Upper lobe of left lung (tissue), 6 donors: ENCODE results near the gene SRSF8. TPM values are rescaled to one million over a fixed set of nuclear protein-coding genes. Genes with fewer than 3 reads are reported as not detected.

Experiments
- ATAC-seq, 2 donors: fragments of 200-7000 bp; cut with Tn5 transposase; one replicate each; pipeline ENCODE4 v1.9.1; 2022; ENCODE audit warnings: mild to moderate bottlenecking in 2 of 2, moderate library complexity in 2 of 2; ENCODE audit not compliant: low FRiP score in 2 of 2
- DNase-seq, 2 donors: peaks; one replicate each; pipeline ENCODE4 v3.0.0-alpha.2; 2019 to 2020
- H3K27ac ChIP-seq, 4 donors: fragments of 200-600 bp; sonication (generic); one replicate each; pipeline ENCODE4 v1.5.1; 2016 to 2019
- H3K27me3 ChIP-seq, 4 donors: fragments of 200-600 bp; sonication (generic); one replicate each; pipeline ENCODE4 v1.5.1; 2017 to 2019
- H3K36me3 ChIP-seq, 4 donors: fragments of 200-600 bp; sonication (generic); one replicate each; pipeline ENCODE4 v1.5.1; 2016 to 2019
- H3K4me1 ChIP-seq, 4 donors: fragments of 200-600 bp; sonication (generic); one replicate each; pipeline ENCODE4 v1.5.1; 2018 to 2019
- H3K4me3 ChIP-seq, 4 donors: fragments of 200-600 bp; sonication (generic); one replicate each; pipeline ENCODE4 v1.5.1; 2017 to 2019; ENCODE audit warnings: mild to moderate bottlenecking in 2 of 4, moderate library complexity in 1 of 4
- H3K9me3 ChIP-seq, 4 donors: fragments of 200-600 bp; sonication (generic); one replicate each; pipeline ENCODE4 v1.5.1; 2018 to 2019
- EP300 ChIP-seq, 4 donors: sonication (generic); formaldehyde crosslinking; IDR thresholded peaks; one replicate each; pipeline ENCODE4 v1.5.1; 2017; ENCODE audit warnings: antibody characterized with exemption in 4 of 4, control low read depth in 2 of 4
- POLR2A ChIP-seq, 4 donors: fragments of 450-650 bp; IDR thresholded peaks; one replicate each; pipeline ENCODE4 v1.5.1; 2016 to 2017; ENCODE audit warnings: antibody characterized with exemption in 4 of 4, mild to moderate bottlenecking in 2 of 4
- POLR2AphosphoS5 ChIP-seq, 2 donors: sonication (generic); formaldehyde crosslinking; IDR thresholded peaks; one replicate each; pipeline ENCODE4 v1.5.1; 2017; ENCODE audit warnings: antibody characterized with exemption in 2 of 2
- WGBS, 2 donors: methylation state at CpG; one replicate each; pipeline ENCODE4 v1.1.5; 2017 to 2018; 5-methylcytosine and 5-hydroxymethylcytosine counted together
- total RNA-seq, 6 donors: library from RNA; depleted of rRNA in 4 of 6; stranded (reverse); fragments of >200 nt in 4 of 6; gene quantifications; one replicate each; pipeline versions ENCODE4 v1.1.0 to v1.2.1, GENCODE V29; 2016 to 2021
- TF ChIP-seq, protein P1 (sequence below), 6 experiments: fragments of 450-650 bp in 4 of 6; fragments of 200-600 bp in 2 of 6; sonication (generic) in 2 of 6; IDR thresholded peaks; one replicate each; pipeline ENCODE4 v1.5.1; 2016 to 2019; ENCODE audit warnings: antibody characterized with exemption in 6 of 6
- donor health status: DM: no; HTN: no; CAD: no; lungs with moderate emphysema.
- donor health status: DM: no; HTN: yes; CAD: no; lungs with severe emphysema.

SRSF8 gene
- total RNA-seq, 6 donors from 2014 or later: 16.8 to 42.9 (median 35.7) TPM

DNA sequence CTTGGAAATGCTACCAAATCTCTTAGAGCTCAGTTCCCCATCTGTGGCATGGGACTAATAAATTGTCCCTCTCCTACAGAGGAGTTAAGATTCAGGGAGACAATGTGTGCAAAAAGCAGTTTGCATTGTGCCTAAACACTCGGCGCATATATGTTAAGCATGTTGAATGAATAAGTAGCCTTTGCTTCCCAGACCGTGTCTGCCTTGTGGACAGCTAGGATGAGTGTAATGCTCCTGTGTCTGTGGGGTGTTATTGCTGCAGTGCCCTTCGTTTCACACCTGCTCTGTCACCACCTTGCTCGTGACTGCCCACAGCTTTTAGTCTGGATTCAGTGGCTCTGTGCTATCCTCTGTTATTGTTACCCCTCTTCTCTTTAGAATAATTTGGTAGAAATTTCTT lies 37.0 kb downstream of the SRSF8 start:
- Histone ChIP-seq H3K27ac (no peak overlapping the region), H3K36me3 (no peaks in the 10 kb centered on the region), H3K4me3 (no peak overlapping the region), H3K4me1 (peaks cover 6 to 12% (median 9%) of the 10 kb centered on the region in 4 donors), H3K27me3 (no peaks in the 10 kb centered on the region), H3K9me3 (no peaks in the 10 kb centered on the region)
- WGBS, 2 donors: 89 to 95% methylated on average over 5 of the region's 5 CpGs
- ATAC-seq (no peak), DNase-seq (no peak)
- TF ChIP-seq, protein P1, sequence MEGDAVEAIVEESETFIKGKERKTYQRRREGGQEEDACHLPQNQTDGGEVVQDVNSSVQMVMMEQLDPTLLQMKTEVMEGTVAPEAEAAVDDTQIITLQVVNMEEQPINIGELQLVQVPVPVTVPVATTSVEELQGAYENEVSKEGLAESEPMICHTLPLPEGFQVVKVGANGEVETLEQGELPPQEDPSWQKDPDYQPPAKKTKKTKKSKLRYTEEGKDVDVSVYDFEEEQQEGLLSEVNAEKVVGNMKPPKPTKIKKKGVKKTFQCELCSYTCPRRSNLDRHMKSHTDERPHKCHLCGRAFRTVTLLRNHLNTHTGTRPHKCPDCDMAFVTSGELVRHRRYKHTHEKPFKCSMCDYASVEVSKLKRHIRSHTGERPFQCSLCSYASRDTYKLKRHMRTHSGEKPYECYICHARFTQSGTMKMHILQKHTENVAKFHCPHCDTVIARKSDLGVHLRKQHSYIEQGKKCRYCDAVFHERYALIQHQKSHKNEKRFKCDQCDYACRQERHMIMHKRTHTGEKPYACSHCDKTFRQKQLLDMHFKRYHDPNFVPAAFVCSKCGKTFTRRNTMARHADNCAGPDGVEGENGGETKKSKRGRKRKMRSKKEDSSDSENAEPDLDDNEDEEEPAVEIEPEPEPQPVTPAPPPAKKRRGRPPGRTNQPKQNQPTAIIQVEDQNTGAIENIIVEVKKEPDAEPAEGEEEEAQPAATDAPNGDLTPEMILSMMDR (IDR thresholded peaks at IDR 0.05): no peak
- TF ChIP-seq EP300 (IDR thresholded peaks at IDR 0.05) (no peak), POLR2AphosphoS5 (IDR thresholded peaks at IDR 0.05) (no peak), POLR2A (IDR thresholded peaks at IDR 0.05) (no peak)

DNA sequence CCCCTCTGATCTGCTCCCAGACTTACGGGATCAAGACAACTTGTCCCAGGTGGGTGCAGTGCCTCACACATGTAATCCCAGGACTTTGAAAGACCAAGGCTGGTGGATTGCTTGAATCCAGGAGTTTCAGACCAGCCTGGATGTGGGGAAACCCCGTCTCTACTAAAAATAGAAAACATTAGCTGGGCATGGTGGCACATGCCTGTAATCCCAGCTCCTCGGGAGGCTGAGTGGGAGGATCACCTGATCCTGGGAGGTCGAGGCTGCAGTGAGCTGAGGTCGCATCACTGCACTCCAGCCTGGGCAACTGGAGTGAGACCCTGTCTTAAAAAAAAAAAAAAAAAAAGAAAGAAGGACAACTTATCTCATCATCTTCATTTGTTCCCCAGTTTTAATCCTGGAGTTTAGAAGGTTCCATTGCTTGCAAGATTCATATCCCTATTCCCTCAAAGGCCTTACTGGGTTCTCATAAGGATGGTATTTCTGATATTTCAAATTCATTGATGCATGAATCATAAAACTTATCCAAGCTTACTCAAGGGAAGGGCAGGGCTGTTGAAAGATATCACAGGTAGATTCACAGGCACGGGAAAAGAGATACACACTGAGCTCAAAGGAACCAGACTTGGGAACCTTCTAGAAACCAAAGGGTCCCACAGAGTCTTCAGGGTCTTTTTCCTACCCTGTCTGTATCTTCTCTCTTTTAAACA lies 37.6 kb downstream of the SRSF8 start:
- TF ChIP-seq POLR2A (IDR thresholded peaks at IDR 0.05) (no peak), POLR2AphosphoS5 (IDR thresholded peaks at IDR 0.05) (no peak), EP300 (IDR thresholded peaks at IDR 0.05) (no peak)
- TF ChIP-seq, protein P1 (IDR thresholded peaks at IDR 0.05): no peak
- Histone ChIP-seq H3K27ac (no peak overlapping the region), H3K36me3 (peaks cover 0 to under 1% (median 0%) of the 10 kb centered on the region in 4 donors), H3K9me3 (no peaks in the 10 kb centered on the region), H3K4me3 (no peak overlapping the region), H3K4me1 (peaks cover 7 to 13% (median 9%) of the 10 kb centered on the region in 4 donors), H3K27me3 (no peaks in the 10 kb centered on the region)
- ATAC-seq (no peak), DNase-seq (no peak)
- 83 to 94% methylated on average over 6 of the region's 6 CpGs for WGBS, 2 donors

DNA sequence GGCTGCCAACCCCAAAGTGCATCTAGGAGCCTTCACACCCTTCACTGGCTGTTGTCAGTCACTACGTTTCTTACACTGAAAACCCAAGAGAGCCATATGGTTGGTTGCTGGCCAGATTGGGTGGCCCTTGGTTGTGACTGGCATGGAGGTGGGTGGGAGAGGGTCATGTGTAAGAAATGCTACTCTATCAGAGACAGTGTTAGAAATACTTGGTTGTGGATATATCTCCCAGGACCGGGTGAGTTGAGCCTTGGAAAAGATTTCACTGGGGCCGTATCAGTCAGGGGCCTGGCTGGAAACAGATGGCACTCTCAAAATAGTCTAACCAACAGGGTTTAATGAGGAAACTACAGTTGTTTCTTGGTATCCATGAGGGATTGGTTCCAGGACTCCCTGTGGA lies 38.1 kb downstream of the SRSF8 start:
- Histone ChIP-seq H3K36me3 (peaks cover 0 to 6% (median 0%) of the 10 kb centered on the region in 4 donors), H3K9me3 (no peaks in the 10 kb centered on the region), H3K27ac (no peak overlapping the region), H3K4me3 (no peak overlapping the region), H3K4me1 (peaks cover 10 to 19% (median 14%) of the 10 kb centered on the region in 4 donors), H3K27me3 (no peaks in the 10 kb centered on the region)
- TF ChIP-seq POLR2AphosphoS5 (IDR thresholded peaks at IDR 0.05) (no peak), EP300 (IDR thresholded peaks at IDR 0.05) (no peak), POLR2A (IDR thresholded peaks at IDR 0.05) (no peak)
- TF ChIP-seq, protein P1 (IDR thresholded peaks at IDR 0.05): no peak
- no peak for ATAC-seq
- no peak for DNase-seq
- 94 to 96% methylated on average over 3 of the region's 3 CpGs for WGBS, 2 donors

DNA sequence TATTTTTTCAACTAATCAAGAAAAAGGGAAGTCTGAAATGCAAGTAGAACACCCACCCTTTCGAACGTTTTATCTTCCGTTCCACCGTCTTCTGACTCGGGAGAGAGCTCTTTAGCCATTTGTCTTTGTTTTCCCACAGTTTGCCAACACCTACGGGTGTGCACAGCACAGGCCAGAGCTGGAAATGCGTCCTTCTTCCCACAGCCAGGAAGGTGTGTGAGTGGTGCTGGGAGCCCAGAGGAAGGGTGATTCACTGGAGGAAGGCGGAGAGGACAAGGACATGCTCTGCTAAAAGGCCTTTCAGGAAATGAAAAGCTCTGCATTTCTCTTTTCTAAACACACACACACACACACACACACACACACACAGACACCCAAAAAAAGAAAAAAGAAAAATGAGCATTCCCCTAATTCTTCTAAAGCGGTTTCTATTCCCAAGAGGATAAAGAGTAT lies 41.5 kb downstream of the SRSF8 start:
- ATAC-seq (peak; percentile 50 to 58), DNase-seq (no peak)
- peak overlapping the region; percentile 62 to 87 (median 75) for H3K27ac ChIP-seq
- H3K4me3 ChIP-seq: no peak overlapping the region
- 47% methylated on average over 9 of the region's 9 CpGs for WGBS, 2 donors
- TF ChIP-seq, protein P1 (IDR thresholded peaks at IDR 0.05): no peak
- TF ChIP-seq EP300 (IDR thresholded peaks at IDR 0.05) (peak in 2 of 4 donors; percentile 20 to 71), POLR2AphosphoS5 (IDR thresholded peaks at IDR 0.05) (peak; percentile 64 to 78)
- peaks cover 0 to 7% (median 0%) of the 10 kb centered on the region in 4 donors for H3K36me3 ChIP-seq
- no peaks in the 10 kb centered on the region for H3K9me3 ChIP-seq
- H3K4me1 ChIP-seq: peaks cover 4 to 23% (median 14%) of the 10 kb centered on the region in 4 donors
- H3K27me3 ChIP-seq: no peaks in the 10 kb centered on the region
